ENCODE measurements around the gene ASIC4. TPM values are rescaled to one million over a fixed set of nuclear protein-coding genes. Genes with fewer than 3 reads are reported as not detected.

Gene ASIC4
- total RNA-seq, 1 experiment from 2014 or later, result 0.17 TPM

GRCh38 chr2:219559156-219559915, 45.1 kb downstream of the ASIC4 start:
- CTCF ChIA-PET, result interaction anchor here (0.6 to 1.6 kb wide), 5 partner anchors 12 to 112 kb away, joined by 3 to 8 read pairs (median 4); partner anchors contain the start of genes CHPF, OBSL1 and TMEM198
- no peak for DNase-seq
- H3K4me3 Mint-ChIP-seq (ENCODE audit: low read depth, unreplicated experiment), result no peak overlapping the region
- no peak overlapping the region for H3K27ac Mint-ChIP-seq (ENCODE audit: unreplicated experiment)
- no TSS peak for BruUV-seq (replicated peaks)
- intact Hi-C loops (cut with micrococcal nuclease; ENCODE audit: unreplicated experiment), result no loop called here
- H3K9me3 Mint-ChIP-seq (ENCODE audit: low read depth, unreplicated experiment), result no peaks in the 10 kb centered on the region
- H3K27me3 Mint-ChIP-seq (ENCODE audit: unreplicated experiment), result no peaks in the 10 kb centered on the region
- no peak for TF ChIP-seq CTCF (IDR thresholded peaks at IDR 0.05; ENCODE audit: unreplicated experiment)
- H3K36me3 Mint-ChIP-seq (ENCODE audit: insufficient read depth, unreplicated experiment), result peaks cover 13% of the 10 kb centered on the region
- H3K4me1 Mint-ChIP-seq (ENCODE audit: low read depth, unreplicated experiment), result no peaks in the 10 kb centered on the region

GRCh38 chr2:219560037-219560892, 46.0 kb downstream of the ASIC4 start:
- Mint-ChIP-seq H3K27ac (ENCODE audit: unreplicated experiment) (no peak overlapping the region), H3K4me3 (ENCODE audit: low read depth, unreplicated experiment) (no peak overlapping the region), H3K9me3 (ENCODE audit: low read depth, unreplicated experiment) (no peaks in the 10 kb centered on the region), H3K36me3 (ENCODE audit: insufficient read depth, unreplicated experiment) (peaks cover 14% of the 10 kb centered on the region), H3K27me3 (ENCODE audit: unreplicated experiment) (no peaks in the 10 kb centered on the region), H3K4me1 (ENCODE audit: low read depth, unreplicated experiment) (no peaks in the 10 kb centered on the region)
- TF ChIP-seq CTCF (IDR thresholded peaks at IDR 0.05; ENCODE audit: unreplicated experiment), result peak; percentile 96
- no TSS peak for BruUV-seq (replicated peaks)
- peak; percentile 30 for DNase-seq
- CTCF ChIA-PET, result interaction anchor here (0.6 to 1.7 kb wide), 9 partner anchors 9 to 129 kb away, joined by 3 to 8 read pairs (median 4); partner anchors contain the start of genes CHPF, OBSL1 and TMEM198
- intact Hi-C loops (cut with micrococcal nuclease; ENCODE audit: unreplicated experiment), result no loop called here

GRCh38 chr2:219560893-219561178, 46.6 kb downstream of the ASIC4 start:
- H3K27ac Mint-ChIP-seq (ENCODE audit: unreplicated experiment), result no peak overlapping the region
- intact Hi-C loops (cut with micrococcal nuclease; ENCODE audit: unreplicated experiment), result no loop called here
- no peak for TF ChIP-seq CTCF (IDR thresholded peaks at IDR 0.05; ENCODE audit: unreplicated experiment)
- peaks cover 14% of the 10 kb centered on the region for H3K36me3 Mint-ChIP-seq (ENCODE audit: insufficient read depth, unreplicated experiment)
- BruUV-seq (replicated peaks), result no TSS peak
- no peak for DNase-seq
- H3K4me1 Mint-ChIP-seq (ENCODE audit: low read depth, unreplicated experiment), result no peaks in the 10 kb centered on the region
- H3K27me3 Mint-ChIP-seq (ENCODE audit: unreplicated experiment), result no peaks in the 10 kb centered on the region
- no peak overlapping the region for H3K4me3 Mint-ChIP-seq (ENCODE audit: low read depth, unreplicated experiment)
- H3K9me3 Mint-ChIP-seq (ENCODE audit: low read depth, unreplicated experiment), result no peaks in the 10 kb centered on the region
- CTCF ChIA-PET, result interaction anchor here (0.9 to 1.7 kb wide), 6 partner anchors 10 to 129 kb away, joined by 3 to 8 read pairs (median 5); partner anchors contain the start of genes CHPF, OBSL1 and TMEM198

DNA sequence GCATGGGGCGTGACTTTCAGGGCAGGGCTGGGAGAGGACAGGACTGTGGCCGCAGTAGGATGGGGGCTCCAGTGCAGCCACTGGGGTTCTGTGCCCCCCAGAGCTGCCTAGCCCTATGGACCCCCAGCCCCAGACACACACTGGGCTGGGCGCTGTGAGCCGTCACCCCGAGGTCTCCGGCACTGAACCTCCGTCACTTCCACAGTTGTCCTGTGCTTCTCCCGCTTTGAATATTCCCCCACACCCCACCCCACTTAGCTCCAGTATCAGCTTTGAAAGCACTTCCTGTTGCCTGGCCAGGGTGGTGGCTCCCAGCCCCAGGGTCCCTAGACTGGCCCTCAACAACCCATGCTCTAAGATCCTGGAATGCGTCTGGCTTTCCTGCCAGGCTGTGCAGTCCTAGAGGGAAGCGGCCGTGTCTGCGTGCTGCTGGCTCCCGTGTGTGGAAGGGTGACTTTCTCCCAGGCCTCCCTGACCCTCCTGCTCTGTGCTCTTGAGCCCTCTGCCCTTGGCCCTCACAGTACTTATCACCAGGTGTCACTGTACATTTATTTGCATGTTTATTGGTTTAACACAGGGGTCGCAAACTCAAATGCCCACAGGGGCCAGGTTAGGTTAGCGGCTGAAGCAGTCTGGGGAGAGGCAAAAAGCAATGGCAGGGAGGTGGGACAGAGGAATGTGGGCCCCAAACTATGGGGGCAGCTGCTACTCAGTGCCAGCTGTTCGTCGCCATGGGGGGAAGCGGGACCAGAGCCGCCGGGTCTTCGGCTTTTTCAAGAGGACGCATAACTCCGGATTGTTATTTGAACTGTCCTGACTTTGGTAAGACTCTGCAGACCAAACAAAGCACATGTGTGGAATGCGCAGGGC, 47.1 kb downstream of the ASIC4 start:
- TF ChIP-seq CTCF (IDR thresholded peaks at IDR 0.05; ENCODE audit: unreplicated experiment), result no peak
- Mint-ChIP-seq H3K27me3 (ENCODE audit: unreplicated experiment) (no peaks in the 10 kb centered on the region), H3K9me3 (ENCODE audit: low read depth, unreplicated experiment) (no peaks in the 10 kb centered on the region), H3K27ac (ENCODE audit: unreplicated experiment) (no peak overlapping the region), H3K4me1 (ENCODE audit: low read depth, unreplicated experiment) (no peaks in the 10 kb centered on the region), H3K4me3 (ENCODE audit: low read depth, unreplicated experiment) (no peak overlapping the region), H3K36me3 (ENCODE audit: insufficient read depth, unreplicated experiment) (peaks cover 14% of the 10 kb centered on the region)
- no TSS peak for BruUV-seq (replicated peaks)
- intact Hi-C loops (cut with micrococcal nuclease; ENCODE audit: unreplicated experiment), result no loop called here
- CTCF ChIA-PET, result interaction anchor here (0.9 to 1.7 kb wide), 5 partner anchors 11 to 128 kb away, joined by 3 to 8 read pairs (median 4); partner anchors contain the start of genes CHPF and TMEM198
- DNase-seq, result no peak
